Muscle layer of duodenum (tissue), 2 donors: ENCODE data around the gene PRR5.
"Not testable (repeated sequence)": the region's sequence is repeated elsewhere in the genome, so short reads cannot be mapped to it uniquely, and the experiment has no call there.

ENCODE experiments used
- H3K27ac ChIP-seq: one replicate; pipeline ENCODE4 v1.7.0; 2013; ENCODE audit warnings: mild to moderate bottlenecking, low read length
- H3K27me3 ChIP-seq: one replicate; pipeline ENCODE4 v1.7.0; 2013; ENCODE audit warnings: low read depth, mild to moderate bottlenecking, control low read depth, low read length
- H3K36me3 ChIP-seq, 2 donors: one replicate each; pipeline ENCODE4 v1.7.0; 2013; ENCODE audit warnings: low read length in 2 of 2, control low read depth in 1 of 2, mild to moderate bottlenecking in 1 of 2; ENCODE audit not compliant: insufficient read depth in 2 of 2, control insufficient read depth in 1 of 2
- H3K4me1 ChIP-seq, 2 donors: one replicate each; pipeline ENCODE4 v1.7.0; 2013; ENCODE audit warnings: low read length in 2 of 2, mild to moderate bottlenecking in 2 of 2, control low read depth in 1 of 2, moderate library complexity in 1 of 2; ENCODE audit not compliant: insufficient read depth in 2 of 2, control insufficient read depth in 1 of 2
- H3K4me3 ChIP-seq, 2 donors: one replicate each; pipeline ENCODE4 v1.7.0; 2013; ENCODE audit warnings: low read length in 2 of 2, low read depth in 1 of 2, mild to moderate bottlenecking in 1 of 2
- H3K9me3 ChIP-seq, 2 donors: one replicate each; pipeline ENCODE4 v1.7.0; 2013; ENCODE audit warnings: low read length in 2 of 2, control low read depth in 1 of 2, mild to moderate bottlenecking in 1 of 2; ENCODE audit not compliant: control insufficient read depth in 1 of 2
- donor health status: healthy.

Gene PRR5

DNA sequence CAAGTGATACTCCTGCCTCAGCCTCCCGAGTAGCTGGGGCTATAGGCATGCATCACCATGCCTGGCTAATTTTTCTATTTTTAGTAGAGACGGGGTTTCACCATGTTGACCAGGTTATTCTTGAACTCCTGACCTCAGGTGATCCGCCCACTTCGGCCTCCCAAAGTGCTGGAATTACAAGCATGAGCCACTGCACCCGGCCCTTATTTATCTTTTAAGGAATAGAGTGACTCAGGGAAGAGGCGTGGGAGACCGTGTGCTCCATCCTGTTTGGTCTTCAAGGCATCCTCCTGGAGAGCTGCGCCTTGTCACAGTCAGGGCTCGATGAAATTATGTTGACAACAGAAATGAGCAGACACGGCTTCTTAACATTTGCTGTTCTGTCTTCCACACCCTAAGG, 37.7 kb downstream of the PRR5 start:
- H3K27ac ChIP-seq, H3K9me3 ChIP-seq, H3K36me3 ChIP-seq, H3K4me1 ChIP-seq, H3K4me3 ChIP-seq, H3K27me3 ChIP-seq: not testable (repeated sequence)

GRCh38 chr22:44740307-44740706, 38.3 kb downstream of the PRR5 start:
- H3K27ac ChIP-seq, result no peak overlapping the region
- no peaks in the 10 kb centered on the region for H3K9me3 ChIP-seq
- H3K4me1 ChIP-seq, result no peaks in the 10 kb centered on the region
- H3K27me3 ChIP-seq, result no peaks in the 10 kb centered on the region
- no peak overlapping the region for H3K4me3 ChIP-seq
- no peaks in the 10 kb centered on the region for H3K36me3 ChIP-seq

GRCh38 chr22:44741929-44742328, 39.9 kb downstream of the PRR5 start:
- H3K4me1 ChIP-seq, result no peaks in the 10 kb centered on the region
- H3K27ac ChIP-seq, result no peak overlapping the region
- H3K4me3 ChIP-seq, result no peak overlapping the region
- H3K27me3 ChIP-seq, result peaks cover 3% of the 10 kb centered on the region
- no peaks in the 10 kb centered on the region for H3K9me3 ChIP-seq
- H3K36me3 ChIP-seq, result no peaks in the 10 kb centered on the region

- Histone ChIP-seq H3K27me3 (peaks cover 4% of the 10 kb centered on the region), H3K36me3 (no peaks in the 10 kb centered on the region), H3K27ac (no peak overlapping the region), H3K4me1 (no peaks in the 10 kb centered on the region), H3K9me3 (no peaks in the 10 kb centered on the region), H3K4me3 (no peak overlapping the region)
These were observed 41.2 kb downstream of the PRR5 start for GRCh38 chr22:44743247-44743646.

DNA sequence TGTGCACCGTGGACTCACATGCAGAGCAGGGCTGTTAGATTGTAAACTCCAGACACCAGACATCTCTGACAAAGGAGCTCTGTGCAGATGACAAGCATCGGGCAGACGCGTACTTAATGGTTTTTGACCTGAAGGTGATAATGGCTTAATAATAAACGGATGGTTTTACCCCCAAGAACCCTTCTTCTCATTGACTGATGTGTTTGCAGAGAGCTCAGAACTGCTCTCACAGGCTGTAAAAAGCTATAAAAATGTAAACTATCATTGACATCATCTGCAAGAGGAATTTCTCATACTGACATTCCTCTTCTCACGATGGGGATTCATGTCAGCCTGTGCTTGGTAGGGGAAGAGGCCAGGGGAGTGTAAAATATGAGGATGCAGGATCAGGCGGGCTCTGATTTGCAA, 41.8 kb downstream of the PRR5 start:
- no peak overlapping the region for H3K27ac ChIP-seq
- peaks cover 4% of the 10 kb centered on the region for H3K27me3 ChIP-seq
- no peaks in the 10 kb centered on the region for H3K36me3 ChIP-seq
- H3K9me3 ChIP-seq, result no peaks in the 10 kb centered on the region
- H3K4me3 ChIP-seq, result no peak overlapping the region
- H3K4me1 ChIP-seq, result no peaks in the 10 kb centered on the region

DNA sequence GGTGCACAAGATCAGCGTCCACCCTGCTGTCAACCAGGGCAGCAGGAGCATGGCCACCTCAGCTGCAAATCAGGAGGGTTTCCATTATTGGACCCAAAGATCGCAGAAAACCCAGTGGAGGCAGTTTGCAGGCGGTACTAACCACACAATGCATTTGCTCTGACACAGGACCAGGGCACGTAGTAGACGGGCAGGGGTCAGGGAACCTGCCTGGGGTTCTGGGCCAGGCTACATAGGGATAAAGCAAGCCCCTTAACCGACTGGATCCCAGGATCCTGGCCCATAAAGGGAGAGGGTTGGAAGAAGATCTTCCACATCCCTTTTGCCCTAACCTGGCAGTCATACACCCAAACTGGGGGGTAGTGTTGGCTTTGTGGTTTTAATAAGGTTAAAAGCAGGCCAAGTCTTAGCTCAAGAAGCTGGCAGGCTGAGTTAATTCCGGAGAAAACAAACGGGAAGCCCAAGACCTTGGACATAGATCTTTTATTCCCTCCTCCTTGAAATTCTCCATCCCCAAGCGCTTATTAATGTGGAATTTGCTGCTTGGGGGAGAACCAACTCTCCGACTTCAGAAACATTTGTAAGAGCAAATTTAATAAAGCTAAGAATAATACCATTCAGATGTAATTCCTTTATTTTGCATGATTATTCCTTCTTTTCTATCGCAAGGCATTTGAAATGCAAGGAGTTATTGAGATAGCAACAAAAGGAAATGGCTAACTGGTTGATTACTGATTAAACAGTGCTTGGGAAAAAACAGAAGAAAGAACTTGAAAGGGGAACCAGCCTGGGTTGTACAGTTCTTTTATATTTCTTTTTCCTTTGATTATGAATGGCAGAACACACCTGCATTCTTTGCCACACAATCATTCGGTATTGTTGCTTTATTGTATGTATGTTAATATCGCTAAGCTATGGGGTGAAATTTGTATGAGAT, 44.1 kb downstream of the PRR5 start:
- H3K4me3 ChIP-seq, result no peak overlapping the region
- peaks cover 4% of the 10 kb centered on the region for H3K27me3 ChIP-seq
- no peaks in the 10 kb centered on the region for H3K36me3 ChIP-seq
- no peaks in the 10 kb centered on the region for H3K9me3 ChIP-seq
- H3K4me1 ChIP-seq, result no peaks in the 10 kb centered on the region
- H3K27ac ChIP-seq, result peak overlapping the region; percentile 33

GRCh38 chr22:44747784-44748127, 45.8 kb downstream of the PRR5 start:
- H3K9me3 ChIP-seq, H3K4me1 ChIP-seq, H3K36me3 ChIP-seq, H3K27ac ChIP-seq, H3K27me3 ChIP-seq, H3K4me3 ChIP-seq: not testable (repeated sequence)

GRCh38 chr22:44748524-44748923, 46.5 kb downstream of the PRR5 start:
- Histone ChIP-seq H3K4me3 (no peak overlapping the region), H3K9me3 (no peaks in the 10 kb centered on the region), H3K27ac (no peak overlapping the region), H3K36me3 (no peaks in the 10 kb centered on the region), H3K4me1 (peaks cover 0 to 7% of the 10 kb centered on the region in 2 donors), H3K27me3 (peaks cover 4% of the 10 kb centered on the region)

- peaks cover 0 to 7% of the 10 kb centered on the region in 2 donors for H3K4me1 ChIP-seq
- H3K27me3 ChIP-seq, result peaks cover 7% of the 10 kb centered on the region
- H3K27ac ChIP-seq, result no peak overlapping the region
- no peaks in the 10 kb centered on the region for H3K9me3 ChIP-seq
- H3K36me3 ChIP-seq, result no peaks in the 10 kb centered on the region
- no peak overlapping the region for H3K4me3 ChIP-seq
These were observed 48.5 kb downstream of the PRR5 start for GRCh38 chr22:44750481-44750880.

DNA sequence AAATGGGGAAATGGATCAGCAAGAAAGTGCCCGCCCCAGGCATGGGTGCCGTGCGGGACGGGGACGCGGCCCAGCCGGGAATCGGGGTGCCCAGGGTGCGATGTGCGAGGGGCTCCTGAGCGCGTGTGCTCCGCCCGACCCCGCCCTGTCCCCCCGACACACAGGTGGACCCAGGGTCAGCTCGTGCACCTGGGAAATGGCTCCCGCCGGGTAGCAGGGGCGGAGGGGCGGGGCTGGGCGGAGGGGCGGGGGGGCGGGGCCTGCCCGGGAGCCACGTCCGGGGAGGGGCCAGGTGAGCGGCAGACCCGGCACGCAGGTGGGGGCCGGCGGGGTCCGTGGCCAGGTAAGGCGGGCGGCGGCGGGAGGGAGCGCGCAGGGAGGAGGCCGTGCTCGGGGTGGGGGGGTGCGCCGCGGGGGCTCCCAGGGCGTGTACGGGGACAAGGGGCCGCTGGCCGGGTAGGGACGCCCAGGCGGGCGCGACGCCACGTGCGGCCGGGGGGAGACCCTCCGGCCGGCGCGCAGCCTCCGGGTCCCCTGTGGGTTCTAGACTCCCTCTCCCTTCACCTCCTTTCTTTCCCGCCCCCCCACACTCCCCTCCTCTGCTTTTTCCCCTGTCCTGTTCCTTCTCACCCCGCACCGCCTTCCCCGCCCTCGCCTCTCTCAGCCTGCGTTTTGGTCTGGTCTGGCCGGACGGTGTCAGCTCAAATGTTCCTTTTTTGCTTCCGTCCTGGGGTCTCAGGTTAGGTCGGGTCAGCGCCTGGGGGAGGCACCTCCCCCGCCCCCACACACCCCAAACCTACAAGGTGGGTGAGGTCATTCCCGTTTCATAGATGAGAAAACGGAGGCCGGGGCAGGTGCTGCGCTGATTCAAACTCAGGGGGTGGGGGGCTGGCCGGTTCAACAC, 50.5 kb downstream of the PRR5 start, which contains the start of gene ARHGAP8:
TSS of gene ARHGAP8 (plus strand) at position 291 of the 904 bp plus-strand sequence. CDS start 33,953 bp downstream, outside the sequence.
- H3K36me3 ChIP-seq, result no peaks in the 10 kb centered on the region
- peaks cover 0 to 7% of the 10 kb centered on the region in 2 donors for H3K4me1 ChIP-seq
- no peaks in the 10 kb centered on the region for H3K9me3 ChIP-seq
- H3K27ac ChIP-seq, result no peak within 1 kb of the TSS
- no peak within 1 kb of the TSS for H3K4me3 ChIP-seq
- peaks cover 3% of the 10 kb centered on the region for H3K27me3 ChIP-seq
